ENCODE measurements around the gene C17orf113.
"Not testable (repeated sequence)": the region's sequence is repeated elsewhere in the genome, so short reads cannot be mapped to it uniquely, and the experiment has no call there.

Gene C17orf113

GRCh38 chr17:42042598-42043319 lies 7.6 kb downstream of the C17orf113 start:
- DNase-seq (ENCODE audit: low read depth in 2 of 2) = no peak

GRCh38 chr17:42041619-42042018 lies 8.8 kb downstream of the C17orf113 start:
- no peak for DNase-seq (ENCODE audit: low read depth in 2 of 2)

- DNase-seq (ENCODE audit: low read depth in 2 of 2) = no peak
Measured at GRCh38 chr17:42040818-42041217, 9.6 kb downstream of the C17orf113 start.

GRCh38 chr17:42039794-42040763 lies 10.3 kb downstream of the C17orf113 start:
- DNase-seq (ENCODE audit: low read depth in 2 of 2) = no peak

- DNase-seq (ENCODE audit: low read depth in 2 of 2) = no peak
Measured at GRCh38 chr17:42038221-42038973, 12.0 kb downstream of the C17orf113 start.

- DNase-seq (ENCODE audit: low read depth in 2 of 2) = no peak
Measured at GRCh38 chr17:42034059-42034458, 16.3 kb downstream of the C17orf113 start.

GRCh38 chr17:42031584-42031983 lies 18.8 kb downstream of the C17orf113 start:
- no peak for DNase-seq (ENCODE audit: low read depth in 2 of 2)

- DNase-seq (ENCODE audit: low read depth in 2 of 2) = no peak
Measured at GRCh38 chr17:42028791-42029127, 21.6 kb downstream of the C17orf113 start.

- DNase-seq (ENCODE audit: low read depth in 2 of 2) = no peak
Measured at GRCh38 chr17:42027961-42028790, 22.2 kb downstream of the C17orf113 start.

- DNase-seq (ENCODE audit: low read depth in 2 of 2) = no peak
Measured at GRCh38 chr17:42027590-42027889, 22.9 kb downstream of the C17orf113 start.

GRCh38 chr17:42026857-42027589 lies 23.4 kb downstream of the C17orf113 start:
- no peak for DNase-seq (ENCODE audit: low read depth in 2 of 2)

- no peak for DNase-seq (ENCODE audit: low read depth in 2 of 2)
Measured at GRCh38 chr17:42025936-42026335, 24.5 kb downstream of the C17orf113 start.

GRCh38 chr17:42025191-42025579 lies 25.2 kb downstream of the C17orf113 start:
- no peak for DNase-seq (ENCODE audit: low read depth in 2 of 2)

GRCh38 chr17:42023524-42024349 lies 26.7 kb downstream of the C17orf113 start:
- DNase-seq (ENCODE audit: low read depth in 2 of 2) = no peak

- DNase-seq (ENCODE audit: low read depth in 2 of 2) = not testable (repeated sequence)
Measured at GRCh38 chr17:42020845-42021244, 29.6 kb downstream of the C17orf113 start.

- peak; percentile 89 to 94 for DNase-seq (ENCODE audit: low read depth in 2 of 2)
Measured at GRCh38 chr17:42019509-42020404, 30.6 kb downstream of the C17orf113 start, which contains the start of gene NKIRAS2. Gene NKIRAS2, plus strand, starts transcription at chr17:42020090. Its CDS starts 1,488 bp downstream, at chr17:42021578.

- no peak for DNase-seq (ENCODE audit: low read depth in 2 of 2)
Measured at GRCh38 chr17:42018988-42019387, 31.4 kb downstream of the C17orf113 start.

- no peak for DNase-seq (ENCODE audit: low read depth in 2 of 2)
Measured at GRCh38 chr17:42018339-42018738, 32.1 kb downstream of the C17orf113 start.

GRCh38 chr17:42017866-42018200 lies 32.6 kb downstream of the C17orf113 start:
- no peak for DNase-seq (ENCODE audit: low read depth in 2 of 2)

All from stimulated activated CD4-positive, alpha-beta T cell treated with anti-CD3 and anti-CD28 coated beads, Interleukin-1b, Interleukin-23, amount 100 ng/mL, for 4 hours (primary cell).